ENCODE measurements around the gene ACTR3.

The ACTR3 gene

DNA sequence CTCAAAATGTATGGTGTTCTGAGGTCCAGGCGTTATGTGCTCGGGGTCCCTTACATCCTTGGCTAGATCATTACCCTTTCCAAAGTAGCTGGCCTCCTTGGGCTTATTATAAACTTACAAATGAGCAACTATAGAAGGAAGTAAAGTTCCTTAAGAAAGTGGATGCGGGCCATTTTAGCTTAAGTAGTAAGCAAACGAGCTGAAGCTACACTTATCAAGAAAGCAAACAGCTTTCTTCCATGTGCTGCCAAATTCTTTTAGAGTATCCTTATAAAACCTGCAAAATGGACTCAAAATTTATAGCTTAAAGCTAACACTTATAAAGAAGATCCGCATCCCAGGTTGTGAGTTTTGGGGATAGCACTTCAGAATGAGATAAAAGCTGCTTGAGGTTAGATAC lies 75.3 kb downstream of the ACTR3 start:
- DNase-seq (ENCODE audit: low read depth in 1 of 2, low spot score in 1 of 2): no peak

DNA sequence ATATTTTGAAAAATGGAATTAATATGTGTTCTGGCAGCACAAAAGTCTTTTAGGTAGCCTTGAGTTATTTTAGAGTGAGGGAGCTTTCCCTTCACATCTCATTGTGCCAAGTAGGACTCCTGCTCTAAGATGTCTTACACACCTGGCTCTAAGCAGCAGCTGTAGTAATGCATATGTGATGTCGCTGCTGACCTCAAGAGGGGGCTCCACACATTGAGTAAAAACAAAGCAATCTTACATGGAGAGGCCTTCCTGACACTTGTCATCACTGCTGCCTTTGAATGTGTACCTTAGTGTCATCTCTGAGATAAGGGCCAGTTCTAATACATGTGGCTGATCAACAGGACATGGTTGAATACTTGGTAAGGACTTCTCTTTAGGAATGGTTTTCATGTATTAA lies 75.8 kb downstream of the ACTR3 start:
- DNase-seq (ENCODE audit: low read depth in 1 of 2, low spot score in 1 of 2): no peak

DNA sequence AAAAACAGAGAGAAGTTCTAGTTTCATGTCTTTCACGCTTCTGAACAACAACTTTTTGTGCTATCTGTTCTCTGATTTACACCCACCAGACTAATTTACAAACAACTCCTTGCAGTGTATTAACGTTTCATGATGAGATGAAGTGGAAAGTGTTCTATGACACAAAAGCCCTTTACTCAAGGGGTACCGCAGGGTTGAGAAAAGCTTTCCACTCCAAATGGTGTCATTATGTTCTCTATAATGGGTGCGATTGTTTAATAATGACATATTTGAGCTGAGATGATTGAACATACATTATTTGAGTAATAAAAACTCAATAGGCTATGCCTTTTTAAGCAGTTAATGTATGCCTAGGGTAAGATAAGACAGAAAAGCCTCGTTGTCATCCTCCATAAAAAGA lies 76.3 kb downstream of the ACTR3 start:
- DNase-seq (ENCODE audit: low read depth in 1 of 2, low spot score in 1 of 2): no peak

DNA sequence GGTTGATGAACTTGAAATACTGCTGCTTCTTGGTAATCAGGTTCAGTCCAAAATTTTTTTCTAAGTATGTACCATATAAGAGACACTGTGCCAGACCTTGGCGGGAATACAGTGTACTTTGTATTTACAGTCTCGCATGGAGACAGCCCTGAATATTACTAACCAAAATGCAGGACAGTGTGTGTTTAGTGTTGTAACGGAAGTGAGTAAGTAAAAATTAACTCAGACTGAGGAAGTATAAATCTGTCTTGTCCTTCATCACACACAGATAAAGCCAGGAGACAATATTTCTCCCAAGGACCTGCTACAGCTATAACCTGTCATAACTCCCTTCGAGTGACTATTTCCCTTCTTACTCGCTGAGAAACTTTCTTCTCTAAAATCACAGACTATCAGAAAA lies 76.9 kb downstream of the ACTR3 start:
- DNase-seq (ENCODE audit: low read depth in 1 of 2, low spot score in 1 of 2): no peak

DNA sequence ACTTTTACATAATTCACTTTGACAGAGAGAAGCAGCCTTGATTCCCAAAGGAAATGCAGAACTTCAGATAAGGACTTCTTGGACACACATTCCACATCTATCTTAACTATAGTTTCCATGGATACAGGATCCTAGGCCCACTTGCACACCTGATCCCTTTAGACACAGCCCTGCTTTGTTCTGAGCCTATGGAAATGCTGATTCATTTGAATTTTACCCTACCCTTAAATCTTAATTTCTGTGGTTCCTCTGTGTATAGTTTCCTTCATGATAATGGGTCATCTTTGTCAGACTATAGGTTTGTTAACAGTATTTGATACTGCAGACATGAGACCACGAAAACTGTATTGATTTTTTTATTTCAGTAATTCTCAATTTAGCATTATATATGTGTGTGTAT lies 77.4 kb downstream of the ACTR3 start:
- DNase-seq (ENCODE audit: low read depth in 1 of 2, low spot score in 1 of 2): no peak

DNA sequence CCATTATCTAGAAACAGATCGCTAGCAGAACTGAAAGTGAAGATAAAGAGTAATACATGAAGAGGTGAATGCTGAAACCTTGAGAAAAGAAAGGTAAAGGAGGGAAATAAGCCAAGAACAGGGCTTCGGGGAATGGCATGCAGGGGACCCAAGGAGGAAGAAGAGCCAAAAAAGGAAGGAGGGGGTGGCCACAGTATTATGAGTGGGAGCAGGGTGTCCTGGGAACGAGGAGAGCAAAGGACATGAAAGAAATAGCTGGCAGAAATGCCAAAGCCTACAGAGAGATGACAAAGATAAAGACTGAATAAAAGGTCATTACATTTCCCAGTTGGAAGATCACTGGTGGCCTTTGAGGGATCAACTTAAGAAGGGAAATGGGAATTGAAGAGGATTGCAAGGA lies 82.9 kb downstream of the ACTR3 start:
- DNase-seq (ENCODE audit: low read depth in 1 of 2, low spot score in 1 of 2): no peak

DNA sequence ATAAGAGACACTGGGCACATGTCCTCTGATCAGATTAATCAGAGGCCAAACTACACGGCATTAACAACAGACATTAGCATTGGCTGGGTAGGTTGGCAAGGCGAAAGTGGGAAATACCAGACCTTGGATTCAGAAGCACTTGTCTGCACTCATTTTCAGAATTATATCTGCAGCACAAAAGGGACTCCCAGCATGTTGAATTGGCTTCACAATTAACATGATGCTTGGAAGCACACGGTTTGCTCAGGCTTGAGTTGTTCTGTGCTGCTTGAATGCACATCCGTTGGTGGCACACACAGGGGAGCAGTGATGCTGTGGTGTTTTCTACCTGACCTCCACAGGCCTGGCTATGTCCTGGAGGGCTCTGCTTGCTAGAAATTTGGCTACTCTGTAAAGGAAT lies 83.9 kb downstream of the ACTR3 start:
- no peak for DNase-seq (ENCODE audit: low read depth in 1 of 2, low spot score in 1 of 2)

DNA sequence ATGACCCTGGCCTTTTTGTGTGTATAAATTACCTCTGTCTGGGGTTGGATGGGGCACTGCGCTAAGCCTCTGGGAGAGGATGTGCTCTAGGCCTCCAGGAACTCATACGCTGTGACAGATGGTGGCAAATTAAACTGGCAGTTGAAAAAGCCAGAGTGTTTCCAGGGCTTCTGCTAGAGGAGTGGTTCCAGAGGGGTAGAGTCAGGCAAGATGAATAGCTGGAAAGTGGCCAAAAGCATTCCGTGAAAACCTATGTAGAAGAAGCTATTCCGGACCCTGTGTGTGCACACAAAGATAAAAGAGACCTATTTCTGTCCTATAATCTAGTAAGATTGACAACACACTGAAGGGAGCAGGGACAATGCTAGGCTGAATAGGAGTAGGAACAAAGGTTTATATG lies 84.8 kb downstream of the ACTR3 start:
- DNase-seq (ENCODE audit: low read depth in 1 of 2, low spot score in 1 of 2): no peak

DNA sequence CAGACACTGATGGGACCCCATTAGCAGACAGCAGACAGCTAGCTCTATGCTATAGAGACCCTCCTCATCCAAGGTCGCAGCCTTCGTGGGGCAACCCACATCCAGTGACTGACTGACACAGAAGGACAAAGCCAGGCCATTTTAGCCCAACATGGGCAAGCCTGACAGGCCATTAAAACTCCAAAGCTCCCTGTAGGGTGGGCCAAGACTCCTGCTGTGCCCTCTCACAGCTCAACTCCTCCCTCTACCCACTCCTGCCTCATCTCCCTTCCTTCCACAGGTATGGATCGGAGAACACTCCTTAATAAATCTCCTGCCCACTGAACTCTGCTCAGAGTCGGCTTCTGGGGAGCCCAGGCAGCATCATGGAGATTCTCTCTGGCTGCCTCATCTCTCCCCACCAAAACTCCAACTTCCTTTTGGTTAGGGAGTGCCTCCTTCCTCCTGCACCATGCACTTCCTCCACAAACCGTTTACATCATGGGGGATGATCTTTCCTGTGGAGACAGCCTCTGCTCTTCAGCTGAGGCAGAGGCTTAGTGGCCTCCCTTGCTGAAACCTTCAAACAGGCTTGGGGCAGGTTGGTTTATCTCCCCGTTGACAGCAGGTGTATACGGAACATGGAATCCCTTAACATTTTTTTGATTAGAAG lies 86.5 kb downstream of the ACTR3 start:
- DNase-seq (ENCODE audit: low read depth in 1 of 2, low spot score in 1 of 2): no peak

DNA sequence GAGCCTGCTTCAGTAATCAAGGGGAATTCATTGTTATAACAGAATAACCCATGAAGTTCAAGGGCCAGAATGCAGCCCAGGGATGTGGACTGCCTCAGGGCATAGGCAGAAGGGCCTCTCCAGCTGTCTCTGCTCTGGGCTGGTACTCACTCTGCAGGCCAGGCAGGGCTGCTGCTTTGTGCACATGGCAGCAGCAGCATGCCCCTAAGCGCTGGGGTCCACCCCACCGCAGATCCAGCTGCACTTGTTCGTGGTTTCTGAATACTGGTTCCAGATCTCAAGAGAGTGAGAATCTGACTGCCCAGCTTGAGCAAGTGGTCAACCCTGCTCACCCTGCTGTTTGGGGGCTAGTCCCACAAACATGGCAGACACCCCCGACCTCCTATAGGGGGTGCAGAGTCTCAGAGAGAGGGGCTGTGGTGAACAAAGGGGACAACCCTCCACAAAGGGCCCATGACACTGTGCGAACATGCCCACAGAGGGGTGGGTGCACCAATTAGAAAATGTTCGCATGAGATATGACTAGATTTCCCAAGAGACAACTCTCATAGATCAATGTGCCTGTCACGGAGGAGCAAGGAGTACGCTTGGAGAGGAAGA lies 87.3 kb downstream of the ACTR3 start:
- DNase-seq (ENCODE audit: low read depth in 1 of 2, low spot score in 1 of 2): no peak

DNA sequence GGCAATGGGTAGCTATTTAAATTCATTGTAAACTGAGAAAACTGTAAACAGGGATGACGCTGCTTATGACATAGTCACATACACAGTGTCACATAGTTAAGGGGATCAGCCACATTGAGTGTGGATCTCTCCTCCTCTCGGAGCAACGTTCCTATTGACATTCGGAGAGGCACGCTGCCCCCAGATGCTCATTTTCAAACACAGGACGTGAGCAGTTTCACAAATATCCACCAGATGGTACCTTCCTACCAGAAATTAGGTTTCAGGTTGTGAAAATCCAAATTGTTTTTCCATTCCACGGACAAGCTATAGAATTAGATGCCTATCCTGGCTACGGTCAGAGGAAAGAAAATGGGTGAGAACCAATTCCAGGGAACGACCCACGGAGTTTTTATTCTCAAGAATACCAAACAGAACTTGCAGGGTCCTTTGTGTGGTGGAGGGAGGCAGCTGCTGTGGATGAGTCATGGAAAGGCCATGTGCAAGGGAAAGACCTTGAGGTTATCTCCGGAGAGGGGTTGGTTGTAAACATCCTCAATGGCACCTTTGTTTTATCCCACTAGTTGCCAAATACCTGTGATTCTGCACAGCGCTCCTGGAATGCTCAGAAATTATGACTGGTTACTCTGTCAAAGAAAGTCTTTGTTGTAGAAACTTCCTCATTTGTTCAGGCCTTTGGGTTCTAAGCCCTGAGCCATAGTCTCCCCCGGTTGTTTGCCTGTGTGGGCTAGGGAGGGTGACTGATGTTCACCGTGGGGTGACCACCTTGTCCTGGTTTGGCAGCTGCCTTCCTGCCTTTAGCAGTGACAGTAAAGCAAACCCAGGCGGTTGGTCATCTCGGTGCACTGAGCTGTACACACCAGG lies 88.0 kb downstream of the ACTR3 start:
- DNase-seq (ENCODE audit: low read depth in 1 of 2, low spot score in 1 of 2): no peak

DNA sequence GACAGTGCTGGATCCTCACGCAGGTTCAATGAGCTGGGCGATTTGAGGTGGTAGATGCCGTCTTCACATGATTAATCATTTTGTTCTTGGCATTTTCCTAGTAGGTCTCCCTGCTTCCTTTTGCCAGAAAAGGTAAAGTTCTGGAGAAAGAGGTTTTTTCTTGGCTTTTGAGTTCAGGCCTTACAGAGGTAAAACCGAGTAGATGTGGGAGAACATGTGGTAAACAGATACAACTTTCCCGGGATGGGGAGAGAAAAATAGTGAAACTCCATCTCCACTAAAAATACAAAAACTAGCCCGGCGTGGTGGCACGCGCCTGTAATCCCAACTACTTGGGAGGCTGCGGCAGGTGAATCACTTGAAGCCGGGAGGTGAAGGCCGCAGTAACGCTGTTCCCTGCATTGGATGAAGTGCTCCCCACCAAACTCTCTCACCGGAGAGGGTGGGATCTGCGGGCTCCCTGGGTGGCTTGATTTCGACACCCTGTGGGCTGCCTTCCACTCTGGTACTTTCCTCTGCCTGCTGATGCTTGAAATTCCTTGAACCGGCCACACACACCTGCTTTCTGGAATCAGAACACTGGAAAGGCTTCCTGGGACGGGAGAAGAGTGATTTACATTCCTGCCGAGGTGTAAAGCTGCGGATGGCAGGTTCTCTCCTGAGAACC lies 88.8 kb downstream of the ACTR3 start:
- DNase-seq (ENCODE audit: low read depth in 1 of 2, low spot score in 1 of 2): no peak

DNA sequence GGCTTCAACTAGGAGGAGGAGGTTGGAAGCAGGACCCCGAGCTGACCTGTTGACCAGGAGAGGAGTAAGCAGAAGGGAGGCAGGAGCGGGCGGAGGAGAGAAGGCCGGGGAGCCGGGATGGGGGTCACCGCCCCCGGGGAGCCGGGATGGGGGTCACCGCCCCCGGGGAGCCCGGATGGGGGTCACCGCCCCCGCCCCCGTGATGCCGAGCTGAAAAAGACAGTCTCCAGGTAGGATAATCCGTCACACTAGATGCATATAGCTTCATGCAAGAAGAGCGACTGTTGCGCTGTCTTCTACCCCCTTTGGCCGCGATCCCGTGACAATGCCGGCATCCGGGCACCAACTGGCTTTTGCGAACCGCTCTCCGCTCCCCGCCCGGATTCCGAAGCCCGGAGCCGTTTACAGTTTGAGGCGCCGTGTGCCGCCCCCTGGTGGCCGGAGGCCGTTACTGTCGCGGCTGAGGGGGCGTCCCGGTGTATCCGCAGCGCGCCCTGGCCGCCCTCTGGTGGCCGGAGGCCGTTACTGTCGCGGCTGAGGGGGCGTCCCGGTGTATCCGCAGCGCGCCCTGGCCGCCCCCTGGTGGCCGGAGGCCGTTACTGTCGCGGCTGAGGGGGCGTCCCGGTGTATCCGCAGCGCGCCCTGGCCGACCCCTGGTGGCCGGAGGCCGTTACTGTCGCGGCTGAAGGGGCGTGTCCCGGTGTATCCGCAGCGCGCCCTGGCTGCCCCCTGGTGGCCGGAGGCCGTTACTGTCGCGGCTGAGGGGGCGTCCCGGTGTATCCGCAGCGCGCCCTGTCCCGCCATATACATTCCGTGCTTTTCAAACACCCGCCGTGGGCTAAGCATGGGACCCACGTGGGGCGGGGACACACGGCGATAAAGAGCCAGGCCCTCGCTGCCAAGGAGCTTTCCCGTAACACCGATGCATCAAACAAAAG lies 89.6 kb downstream of the ACTR3 start:
- DNase-seq (ENCODE audit: low read depth in 1 of 2, low spot score in 1 of 2): peak; percentile 16 to 50

DNA sequence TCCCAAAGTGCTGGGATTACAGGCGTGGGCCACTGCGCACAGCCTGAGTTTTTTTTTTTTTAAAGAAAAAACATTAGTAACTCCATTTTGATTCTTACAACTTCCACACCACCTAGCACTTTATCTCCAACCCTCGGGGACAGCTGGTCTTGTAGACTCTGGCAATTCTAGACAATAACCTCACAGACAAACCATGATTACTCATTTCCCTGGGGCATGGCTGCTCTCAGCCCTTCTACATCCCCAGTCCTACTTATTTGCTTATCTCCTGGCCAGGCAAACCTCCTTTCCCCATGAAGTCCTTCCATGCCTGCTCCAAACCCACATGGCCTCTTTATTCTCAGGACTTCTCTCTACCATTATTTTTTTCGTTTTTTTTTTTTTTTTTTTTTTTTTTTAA lies 91.1 kb downstream of the ACTR3 start:
- DNase-seq (ENCODE audit: low read depth in 1 of 2, low spot score in 1 of 2): no peak

DNA sequence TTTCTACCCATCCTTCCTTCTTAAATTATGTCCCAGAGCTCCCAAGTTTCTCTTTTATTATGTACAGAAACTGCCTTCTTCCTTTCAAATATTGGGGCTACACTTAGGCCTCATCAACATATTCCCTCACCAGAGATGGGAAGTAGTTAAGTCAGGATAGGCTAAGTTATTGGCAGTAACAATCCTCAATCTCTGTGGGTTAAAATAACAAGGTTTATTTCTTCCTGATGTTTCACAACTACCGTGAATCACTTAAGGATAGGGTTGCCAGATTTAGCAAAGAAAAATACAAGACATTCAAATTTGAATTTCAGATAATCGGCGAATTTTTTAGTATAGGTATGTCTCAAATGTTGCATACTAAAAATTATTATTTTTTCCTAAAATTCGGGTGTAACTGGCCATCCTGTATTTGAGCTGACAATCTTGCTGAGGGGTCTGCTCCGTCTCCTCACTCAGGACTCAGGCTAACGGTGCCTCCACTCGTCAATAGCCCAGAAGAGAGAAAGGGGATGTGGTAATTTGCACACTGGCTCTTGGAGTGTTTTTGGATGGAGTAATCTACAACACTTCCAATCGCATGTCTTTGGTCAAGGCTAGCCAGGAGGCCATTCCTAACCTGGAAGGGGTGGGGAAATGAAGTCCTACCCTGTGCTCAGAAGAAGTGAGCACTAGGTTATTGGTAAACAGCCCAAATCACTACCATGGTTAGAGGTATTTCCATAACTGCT lies 91.7 kb downstream of the ACTR3 start:
- DNase-seq (ENCODE audit: low read depth in 1 of 2, low spot score in 1 of 2): no peak

DNA sequence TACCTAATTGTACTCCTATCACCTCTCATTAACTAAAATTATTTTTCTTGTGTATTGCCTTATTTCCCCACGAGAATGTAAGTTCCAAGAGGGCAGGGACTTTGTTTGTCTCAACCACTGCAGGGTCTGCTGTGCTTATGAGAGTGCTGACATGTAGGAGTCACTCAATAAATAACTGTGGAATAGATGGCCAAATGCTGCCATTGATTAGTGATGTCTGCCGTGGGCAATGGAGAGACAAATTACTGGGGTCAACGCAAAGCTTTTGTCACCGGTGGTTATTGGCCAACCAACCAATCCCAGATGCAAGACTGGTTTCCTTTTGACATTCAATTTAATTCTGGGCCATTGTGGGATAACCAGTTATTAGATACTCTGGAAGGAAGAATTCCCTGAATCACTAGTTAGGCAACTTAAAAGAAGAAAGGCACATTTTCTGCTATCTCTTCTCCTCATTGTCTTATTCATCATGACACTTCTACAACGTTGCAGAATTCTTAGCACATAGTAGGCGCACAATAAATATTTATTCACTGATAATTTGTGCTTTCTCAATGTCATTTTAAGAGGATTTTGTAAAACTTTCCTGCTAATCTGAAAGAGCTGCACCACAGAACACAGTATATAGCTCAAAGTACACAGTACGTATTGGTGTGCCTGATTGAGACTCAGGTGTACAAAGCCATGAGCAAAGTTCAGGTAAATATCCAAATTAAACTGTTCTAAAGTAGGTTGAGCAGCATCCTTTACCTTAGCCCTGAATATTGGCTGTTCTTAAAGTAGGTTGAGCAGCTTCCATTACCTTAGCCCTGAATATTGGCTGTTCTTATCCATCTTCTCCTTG lies 95.9 kb downstream of the ACTR3 start:
- no peak for DNase-seq (ENCODE audit: low read depth in 1 of 2, low spot score in 1 of 2)

DNA sequence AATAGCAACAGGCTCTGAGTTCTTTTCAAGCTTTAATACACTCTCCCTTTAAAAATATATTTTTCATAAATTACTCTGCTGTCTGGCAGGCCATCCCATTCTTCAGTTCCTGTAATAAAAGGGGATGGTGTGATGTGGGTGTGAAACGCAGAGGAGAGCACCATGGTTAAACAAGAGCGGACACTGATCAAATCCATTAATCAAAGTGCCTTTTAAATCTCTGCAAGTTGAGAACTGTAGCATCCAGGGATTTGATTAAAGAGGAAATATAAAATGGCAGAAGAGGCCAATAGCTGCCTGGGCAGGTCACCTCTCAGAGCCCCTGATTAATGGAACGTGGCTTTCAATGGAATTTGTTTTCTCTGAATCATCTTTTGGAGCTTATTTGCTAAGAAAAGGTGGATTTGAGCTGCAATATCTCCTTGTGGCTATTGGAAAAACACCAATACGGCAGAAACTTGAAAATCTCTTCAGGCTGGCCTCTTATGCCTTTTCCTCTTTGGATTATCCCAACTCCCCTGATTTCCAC lies 96.9 kb downstream of the ACTR3 start:
- no peak for DNase-seq (ENCODE audit: low read depth in 1 of 2, low spot score in 1 of 2)

DNA sequence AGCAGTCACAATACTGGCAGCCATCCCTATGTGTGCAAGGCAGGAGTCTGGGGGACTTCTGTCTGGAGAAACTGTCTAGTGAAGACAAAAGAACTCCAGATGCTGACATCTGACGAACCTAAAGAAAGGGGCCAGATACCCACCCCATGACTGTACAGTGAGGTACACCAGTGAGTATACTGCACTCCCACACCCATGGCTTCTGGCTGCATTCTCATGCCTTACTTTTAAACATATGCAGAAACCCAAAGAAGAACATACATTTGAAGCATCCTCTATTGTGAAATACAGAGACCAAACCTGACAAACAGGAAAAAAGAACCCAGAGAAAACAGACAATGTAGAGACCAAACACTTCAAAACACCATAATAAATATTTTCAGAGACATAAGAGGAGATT lies 102.2 kb downstream of the ACTR3 start:
- DNase-seq (ENCODE audit: low read depth in 1 of 2, low spot score in 1 of 2): no peak

Data from activated CD4-positive, alpha-beta T cell treated with anti-CD3 and anti-CD28 coated beads, Interleukin-2, amount 50 U/mL, for 24 hours (primary cell).